ENCODE data around the gene KIF2C. TPM values are rescaled to one million over a fixed set of nuclear protein-coding genes. Genes with fewer than 3 reads are reported as not detected.

KIF2C gene
- 1 to 10 TPM in 1 of 3 donors, under 1 TPM in 2; 0.59 to 1.3 (median 0.93) TPM for total RNA-seq
- 0.90 TPM for total RNA-seq (2013)

- no peaks in the 10 kb centered on the region for H3K36me3 Mint-ChIP-seq
- H3K9me3 ChIP-seq (ENCODE audit: control insufficient read depth, insufficient read depth, low read length): no peaks in the 10 kb centered on the region
- peak within 1 kb of the TSS; percentile 90 to 94 for H3K27ac Mint-ChIP-seq
- H3K4me3 Mint-ChIP-seq: peak within 1 kb of the TSS; percentile 91
- ATAC-seq (peak; percentile 100), DNase-seq (peak; percentile 95 to 99)
- H3K36me3 ChIP-seq (ENCODE audit: control insufficient read depth, insufficient read depth, low read length): no peaks in the 10 kb centered on the region
- H3K4me3 ChIP-seq (ENCODE audit: low read length): peak within 1 kb of the TSS; percentile 60
- peaks cover 7% of the 10 kb centered on the region for H3K4me1 ChIP-seq (ENCODE audit: control insufficient read depth, insufficient read depth, low read length)
- WGBS (ENCODE audit: insufficient coverage): under 1% methylated on average over 57 of the region's 57 CpGs
- H3K27me3 ChIP-seq (ENCODE audit: control insufficient read depth, insufficient read depth, low read length): no peaks in the 10 kb centered on the region
- peaks cover 12 to 18% of the 10 kb centered on the region in 2 donors for H3K4me1 Mint-ChIP-seq
- no peaks in the 10 kb centered on the region for H3K9me3 Mint-ChIP-seq
- H3K27ac ChIP-seq (ENCODE audit: low read length): peak within 1 kb of the TSS; percentile 81
- TF ChIP-seq CTCF (IDR thresholded peaks at IDR 0.05): no peak
- intact Hi-C loops (cut with micrococcal nuclease): loop anchor here (1.0 to 10.0 kb wide), 3 partner anchors 8 to 845 kb away; partner anchors contain the start of genes NASP, RNU5D-1 and RPS8
- no peaks in the 10 kb centered on the region for H3K27me3 Mint-ChIP-seq (ENCODE audit: low read depth in 2 of 2)
Measured at GRCh38 chr1:44739307-44740178, at the start of gene KIF2C. KIF2C (plus strand) TSS chr1:44739837; CDS start chr1:44739933, 96 bp downstream.

- DNase-seq: no peak
- no peak overlapping the region for H3K27ac ChIP-seq (ENCODE audit: low read length)
- no peak overlapping the region for H3K27ac Mint-ChIP-seq
- H3K9me3 Mint-ChIP-seq: no peaks in the 10 kb centered on the region
- H3K4me3 Mint-ChIP-seq: no peak overlapping the region
- H3K36me3 Mint-ChIP-seq: no peaks in the 10 kb centered on the region
- H3K4me1 Mint-ChIP-seq: peaks cover 26 to 29% of the 10 kb centered on the region in 2 donors
- TF ChIP-seq CTCF (IDR thresholded peaks at IDR 0.05): no peak
- H3K27me3 ChIP-seq (ENCODE audit: control insufficient read depth, insufficient read depth, low read length): no peaks in the 10 kb centered on the region
- WGBS (ENCODE audit: insufficient coverage): 74% methylated on average over 1 of the region's 2 CpGs
- H3K36me3 ChIP-seq (ENCODE audit: control insufficient read depth, insufficient read depth, low read length): no peaks in the 10 kb centered on the region
- no peaks in the 10 kb centered on the region for H3K27me3 Mint-ChIP-seq (ENCODE audit: low read depth in 2 of 2)
- H3K4me1 ChIP-seq (ENCODE audit: control insufficient read depth, insufficient read depth, low read length): peaks cover 28% of the 10 kb centered on the region
- no peaks in the 10 kb centered on the region for H3K9me3 ChIP-seq (ENCODE audit: control insufficient read depth, insufficient read depth, low read length)
- ATAC-seq: no peak
- H3K4me3 ChIP-seq (ENCODE audit: low read length): no peak overlapping the region
- intact Hi-C loops (cut with micrococcal nuclease): no loop called here
Measured at GRCh38 chr1:44693159-44693558, 46.5 kb upstream of the KIF2C start.

GRCh38 chr1:44693900-44694299 is 45.7 kb upstream of the KIF2C start:
- no peak overlapping the region for H3K4me3 ChIP-seq (ENCODE audit: low read length)
- no peak for ATAC-seq

More at GRCh38 chr1:44693900-44694299, 45.7 kb upstream of the KIF2C start:
- Mint-ChIP-seq H3K9me3 (no peaks in the 10 kb centered on the region), H3K4me3 (no peak overlapping the region), H3K27ac (no peak overlapping the region), H3K36me3 (no peaks in the 10 kb centered on the region), H3K27me3 (ENCODE audit: low read depth in 2 of 2) (no peaks in the 10 kb centered on the region), H3K4me1 (peaks cover 26 to 29% of the 10 kb centered on the region in 2 donors)
- TF ChIP-seq CTCF (IDR thresholded peaks at IDR 0.05): no peak
- 100% methylated on average over 1 of the region's 3 CpGs for WGBS (ENCODE audit: insufficient coverage)
- no peaks in the 10 kb centered on the region for H3K36me3 ChIP-seq (ENCODE audit: control insufficient read depth, insufficient read depth, low read length)
- H3K9me3 ChIP-seq (ENCODE audit: control insufficient read depth, insufficient read depth, low read length): no peaks in the 10 kb centered on the region
- H3K27me3 ChIP-seq (ENCODE audit: control insufficient read depth, insufficient read depth, low read length): no peaks in the 10 kb centered on the region
- peaks cover 31% of the 10 kb centered on the region for H3K4me1 ChIP-seq (ENCODE audit: control insufficient read depth, insufficient read depth, low read length)
- no peak overlapping the region for H3K27ac ChIP-seq (ENCODE audit: low read length)
- intact Hi-C loops (cut with micrococcal nuclease): no loop called here
- no peak for DNase-seq

All from natural killer cell (primary cell).